ENCODE data around the gene ALOX5. TPM values are rescaled to one million over a fixed set of nuclear protein-coding genes. Genes with fewer than 3 reads are reported as not detected.

The ALOX5 gene
- total RNA-seq, 1 donor from 2014 or later, result 222 TPM

GRCh38 chr10:45444022-45444421 is 70.0 kb downstream of the ALOX5 start:
- Histone ChIP-seq H3K27ac (no peak overlapping the region), H3K27me3 (ENCODE audit: low read depth) (no peaks in the 10 kb centered on the region), H3K4me3 (no peak overlapping the region), H3K36me3 (no peaks in the 10 kb centered on the region), H3K4me1 (no peaks in the 10 kb centered on the region), H3K9me3 (no peaks in the 10 kb centered on the region)
- no peak for ATAC-seq
- no peak for TF ChIP-seq CTCF (IDR thresholded peaks at IDR 0.05)
- no peak for DNase-seq
- intact Hi-C loops (cut with DNase I), result no loop called here

- Histone ChIP-seq H3K9me3 (no peaks in the 10 kb centered on the region), H3K4me1 (no peaks in the 10 kb centered on the region), H3K4me3 (no peak overlapping the region), H3K36me3 (no peaks in the 10 kb centered on the region), H3K27ac (no peak overlapping the region), H3K27me3 (ENCODE audit: low read depth) (no peaks in the 10 kb centered on the region)
- ATAC-seq, result no peak
- TF ChIP-seq CTCF (IDR thresholded peaks at IDR 0.05), result no peak
- intact Hi-C loops (cut with DNase I), result no loop called here
- no peak for DNase-seq
Measured at GRCh38 chr10:45444976-45445898, 71.2 kb downstream of the ALOX5 start.

- H3K27me3 ChIP-seq (ENCODE audit: low read depth), result no peaks in the 10 kb centered on the region
- DNase-seq, result no peak
- no peaks in the 10 kb centered on the region for H3K36me3 ChIP-seq
- no peak overlapping the region for H3K27ac ChIP-seq
- no peaks in the 10 kb centered on the region for H3K9me3 ChIP-seq
- TF ChIP-seq CTCF (IDR thresholded peaks at IDR 0.05), result no peak
- no peak for ATAC-seq
- no peaks in the 10 kb centered on the region for H3K4me1 ChIP-seq
- intact Hi-C loops (cut with DNase I), result no loop called here
- H3K4me3 ChIP-seq, result no peak overlapping the region
Measured at GRCh38 chr10:45446858-45447257, 72.8 kb downstream of the ALOX5 start.

GRCh38 chr10:45447416-45447815 is 73.4 kb downstream of the ALOX5 start:
- Histone ChIP-seq H3K9me3 (no peaks in the 10 kb centered on the region), H3K27me3 (ENCODE audit: low read depth) (no peaks in the 10 kb centered on the region), H3K4me3 (no peak overlapping the region), H3K27ac (no peak overlapping the region), H3K4me1 (no peaks in the 10 kb centered on the region), H3K36me3 (no peaks in the 10 kb centered on the region)
- no peak for ATAC-seq
- intact Hi-C loops (cut with DNase I), result no loop called here
- TF ChIP-seq CTCF (IDR thresholded peaks at IDR 0.05), result no peak
- DNase-seq, result no peak

GRCh38 chr10:45450866-45451265 is 76.8 kb downstream of the ALOX5 start:
- intact Hi-C loops (cut with DNase I), result no loop called here
- H3K27ac ChIP-seq, result no peak overlapping the region
- no peak for ATAC-seq
- H3K4me1 ChIP-seq, result peaks cover 11% of the 10 kb centered on the region
- DNase-seq, result no peak
- H3K4me3 ChIP-seq, result no peak overlapping the region
- TF ChIP-seq CTCF (IDR thresholded peaks at IDR 0.05), result no peak
- no peaks in the 10 kb centered on the region for H3K9me3 ChIP-seq
- H3K27me3 ChIP-seq (ENCODE audit: low read depth), result no peaks in the 10 kb centered on the region
- H3K36me3 ChIP-seq, result peaks cover under 1% of the 10 kb centered on the region
